ENCODE measurements around the gene UST.

The UST gene

GRCh38 chr6:148887181-148887580 lies 140.4 kb downstream of the UST start:
- Histone ChIP-seq H3K36me3 (replicated peaks) (no peaks in the 10 kb centered on the region), H3K27ac (no peak overlapping the region), H3K4me3 (ENCODE audit: low read depth, low read length) (no peak overlapping the region), H3K27me3 (replicated peaks) (no peaks in the 10 kb centered on the region)
- no peak for DNase-seq
- TF ChIP-seq CTCF (IDR thresholded peaks at IDR 0.05; ENCODE audit: low read depth, low read length, missing control alignments), result no peak
- in situ Hi-C loops (cut with HindIII; ENCODE audit: low pct_ligation_motif_present, low sequenced_read_pairs), result no loop called here

- Histone ChIP-seq H3K4me3 (ENCODE audit: low read depth, low read length) (no peak overlapping the region), H3K27ac (no peak overlapping the region), H3K27me3 (replicated peaks) (no peaks in the 10 kb centered on the region), H3K36me3 (replicated peaks) (no peaks in the 10 kb centered on the region)
- TF ChIP-seq CTCF (IDR thresholded peaks at IDR 0.05; ENCODE audit: low read depth, low read length, missing control alignments), result no peak
- no peak for DNase-seq
- in situ Hi-C loops (cut with HindIII; ENCODE audit: low pct_ligation_motif_present, low sequenced_read_pairs), result no loop called here
These were observed 142.0 kb downstream of the UST start for GRCh38 chr6:148888856-148889255.

GRCh38 chr6:148890096-148890495 lies 143.3 kb downstream of the UST start:
- no peaks in the 10 kb centered on the region for H3K36me3 ChIP-seq (replicated peaks)
- no peak for DNase-seq
- no peaks in the 10 kb centered on the region for H3K27me3 ChIP-seq (replicated peaks)
- no peak overlapping the region for H3K4me3 ChIP-seq (ENCODE audit: low read depth, low read length)
- in situ Hi-C loops (cut with HindIII; ENCODE audit: low pct_ligation_motif_present, low sequenced_read_pairs), result no loop called here
- H3K27ac ChIP-seq, result no peak overlapping the region
- TF ChIP-seq CTCF (IDR thresholded peaks at IDR 0.05; ENCODE audit: low read depth, low read length, missing control alignments), result no peak

- H3K4me3 ChIP-seq (ENCODE audit: low read depth, low read length), result no peak overlapping the region
- in situ Hi-C loops (cut with HindIII; ENCODE audit: low pct_ligation_motif_present, low sequenced_read_pairs), result no loop called here
- no peak overlapping the region for H3K27ac ChIP-seq
- DNase-seq, result no peak
- H3K27me3 ChIP-seq (replicated peaks), result no peaks in the 10 kb centered on the region
- no peak for TF ChIP-seq CTCF (IDR thresholded peaks at IDR 0.05; ENCODE audit: low read depth, low read length, missing control alignments)
- H3K36me3 ChIP-seq (replicated peaks), result no peaks in the 10 kb centered on the region
These were observed 144.0 kb downstream of the UST start for GRCh38 chr6:148890652-148891404.

GRCh38 chr6:148891405-148891783 lies 144.6 kb downstream of the UST start:
- H3K4me3 ChIP-seq (ENCODE audit: low read depth, low read length), result no peak overlapping the region
- H3K36me3 ChIP-seq (replicated peaks), result no peaks in the 10 kb centered on the region
- H3K27me3 ChIP-seq (replicated peaks), result no peaks in the 10 kb centered on the region
- no peak for TF ChIP-seq CTCF (IDR thresholded peaks at IDR 0.05; ENCODE audit: low read depth, low read length, missing control alignments)
- DNase-seq, result no peak
- no peak overlapping the region for H3K27ac ChIP-seq
- in situ Hi-C loops (cut with HindIII; ENCODE audit: low pct_ligation_motif_present, low sequenced_read_pairs), result no loop called here

GRCh38 chr6:148892247-148892646 lies 145.4 kb downstream of the UST start:
- H3K27ac ChIP-seq, result no peak overlapping the region
- no peak for TF ChIP-seq CTCF (IDR thresholded peaks at IDR 0.05; ENCODE audit: low read depth, low read length, missing control alignments)

More at GRCh38 chr6:148892247-148892646, 145.4 kb downstream of the UST start:
- in situ Hi-C loops (cut with HindIII; ENCODE audit: low pct_ligation_motif_present, low sequenced_read_pairs), result no loop called here
- no peaks in the 10 kb centered on the region for H3K36me3 ChIP-seq (replicated peaks)
- no peak overlapping the region for H3K4me3 ChIP-seq (ENCODE audit: low read depth, low read length)
- H3K27me3 ChIP-seq (replicated peaks), result no peaks in the 10 kb centered on the region
- no peak for DNase-seq
